T follicular helper cell (primary cell): ENCODE data around the gene ZNF319.
"Not testable (repeated sequence)": the region's sequence is repeated elsewhere in the genome, so short reads cannot be mapped to it uniquely, and the experiment has no call there.

Experiments used
- DNase-seq: peaks from one replicate; pipeline ENCODE4 v3.0.0-alpha.2; 2020; ENCODE audit warnings: low read depth

Gene ZNF319

GRCh38 chr16:57997528-57998265, 2.8 kb downstream of the ZNF319 start:
- no peak for DNase-seq

GRCh38 chr16:57997176-57997527, 3.3 kb downstream of the ZNF319 start:
- no peak for DNase-seq

- no peak for DNase-seq
These were observed 3.9 kb downstream of the ZNF319 start for GRCh38 chr16:57996406-57997175.

GRCh38 chr16:57995721-57996405, 4.6 kb downstream of the ZNF319 start:
- no peak for DNase-seq

GRCh38 chr16:57994778-57995177, 5.7 kb downstream of the ZNF319 start:
- no peak for DNase-seq

GRCh38 chr16:57994361-57994760, 6.1 kb downstream of the ZNF319 start:
- DNase-seq = no peak

GRCh38 chr16:57993897-57994296, 6.6 kb downstream of the ZNF319 start:
- DNase-seq = no peak

GRCh38 chr16:57993438-57993837, 7.0 kb downstream of the ZNF319 start:
- no peak for DNase-seq

GRCh38 chr16:57992084-57992483, 8.4 kb downstream of the ZNF319 start:
- DNase-seq = no peak

GRCh38 chr16:57991551-57992059, 8.9 kb downstream of the ZNF319 start:
- DNase-seq = no peak

- DNase-seq = no peak
These were observed 11.5 kb downstream of the ZNF319 start for GRCh38 chr16:57988929-57989328.

GRCh38 chr16:57987441-57988177, 12.9 kb downstream of the ZNF319 start:
- no peak for DNase-seq

- DNase-seq = no peak
These were observed 14.3 kb downstream of the ZNF319 start for GRCh38 chr16:57986196-57986595.

GRCh38 chr16:57985204-57986181, 15.0 kb downstream of the ZNF319 start:
- DNase-seq = no peak

- peak; percentile 90 for DNase-seq
These were observed 15.8 kb downstream of the ZNF319 start for GRCh38 chr16:57984443-57985203.

- no peak for DNase-seq
These were observed 18.1 kb downstream of the ZNF319 start for GRCh38 chr16:57982385-57982784.

- no peak for DNase-seq
These were observed 18.8 kb downstream of the ZNF319 start for GRCh38 chr16:57981636-57982035.

GRCh38 chr16:57979006-57979585, 21.4 kb downstream of the ZNF319 start:
- DNase-seq = no peak

- DNase-seq = not testable (repeated sequence)
These were observed 22.4 kb downstream of the ZNF319 start for GRCh38 chr16:57978070-57978465.
